ES-I3 (cell line): ENCODE results near the gene TARM1.

Source experiments
- H3K36me3 ChIP-seq: 2 replicates; pipeline ENCODE4 v1.6.1; 2013; ENCODE audit warnings: mild to moderate bottlenecking, low read length, control low read depth, moderate library complexity; ENCODE audit not compliant: insufficient read depth
- H3K4me1 ChIP-seq: 2 replicates; pipeline ENCODE4 v1.6.1; 2013; ENCODE audit warnings: mild to moderate bottlenecking, control low read depth, low read length; ENCODE audit not compliant: insufficient read depth
- H3K9ac ChIP-seq: 2 replicates; pipeline ENCODE4 v1.6.1; 2013; ENCODE audit warnings: low read depth, mild to moderate bottlenecking, low read length, moderate library complexity
- H3K9me3 ChIP-seq: 2 replicates; pipeline ENCODE4 v1.6.1; 2013; ENCODE audit warnings: mild to moderate bottlenecking, low read length, moderate library complexity; ENCODE audit not compliant: control insufficient read depth, insufficient read depth

Gene TARM1

GRCh38 chr19:54030895-54031586 is 50.1 kb downstream of the TARM1 start:
- Histone ChIP-seq H3K4me1 (peaks cover 18% of the 10 kb centered on the region), H3K9me3 (no peaks in the 10 kb centered on the region), H3K36me3 (no peaks in the 10 kb centered on the region), H3K9ac (no peak overlapping the region)

DNA sequence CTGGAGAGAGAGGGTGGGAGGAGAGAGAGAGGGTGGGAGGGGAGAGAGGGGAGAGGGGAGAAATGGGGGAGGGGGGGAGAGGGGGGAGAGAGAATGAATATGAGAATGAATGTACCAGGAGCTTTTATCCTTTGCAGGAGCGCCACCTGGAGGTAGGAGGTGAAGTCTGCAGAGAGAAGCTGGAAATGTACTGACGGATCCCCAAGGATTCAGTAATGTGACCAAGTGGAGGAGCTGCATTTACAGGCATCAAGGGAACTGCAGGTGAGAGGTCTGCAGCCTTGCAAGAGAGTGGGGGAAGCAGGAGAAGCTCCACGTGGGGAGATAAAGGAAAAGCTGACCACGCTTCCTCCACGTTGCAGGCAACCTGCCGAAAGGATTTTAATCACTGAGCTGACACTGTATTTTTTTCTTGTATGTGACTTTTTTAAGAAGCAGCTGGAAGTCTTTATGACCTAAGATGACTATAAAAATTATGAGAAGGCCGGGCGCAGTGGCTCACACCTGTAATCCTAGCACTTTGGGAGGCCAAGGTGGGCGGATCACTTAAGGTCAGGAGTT is 51.2 kb downstream of the TARM1 start:
- Histone ChIP-seq H3K4me1 (peaks cover 14% of the 10 kb centered on the region), H3K36me3 (no peaks in the 10 kb centered on the region), H3K9me3 (no peaks in the 10 kb centered on the region), H3K9ac (no peak overlapping the region)

- Histone ChIP-seq H3K9ac (no peak overlapping the region), H3K36me3 (no peaks in the 10 kb centered on the region), H3K4me1 (peaks cover 10% of the 10 kb centered on the region), H3K9me3 (no peaks in the 10 kb centered on the region)
Observed at GRCh38 chr19:54029301-54029700, 51.9 kb downstream of the TARM1 start.

DNA sequence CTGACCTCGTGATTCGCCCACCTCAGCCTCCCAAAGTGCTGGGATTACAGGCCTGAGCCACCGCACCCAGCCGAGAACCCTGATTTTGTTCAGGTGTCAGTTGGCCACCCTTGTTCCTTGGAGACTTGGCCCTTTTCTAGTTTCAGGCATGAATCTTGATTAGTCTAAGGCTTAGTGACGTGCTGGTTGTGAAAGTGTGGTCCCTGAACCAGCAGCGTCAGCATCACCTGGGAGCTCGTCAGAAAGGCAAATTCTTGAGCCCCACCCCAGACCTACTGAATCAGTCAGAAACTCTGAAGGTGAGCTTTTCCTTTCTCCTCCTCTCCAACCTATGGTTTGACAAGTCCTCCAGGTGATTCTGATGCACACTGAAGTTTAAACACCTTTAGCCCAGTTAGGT is 54.5 kb downstream of the TARM1 start:
- Histone ChIP-seq H3K9me3 (no peaks in the 10 kb centered on the region), H3K36me3 (no peaks in the 10 kb centered on the region), H3K4me1 (peaks cover 10% of the 10 kb centered on the region), H3K9ac (no peak overlapping the region)

DNA sequence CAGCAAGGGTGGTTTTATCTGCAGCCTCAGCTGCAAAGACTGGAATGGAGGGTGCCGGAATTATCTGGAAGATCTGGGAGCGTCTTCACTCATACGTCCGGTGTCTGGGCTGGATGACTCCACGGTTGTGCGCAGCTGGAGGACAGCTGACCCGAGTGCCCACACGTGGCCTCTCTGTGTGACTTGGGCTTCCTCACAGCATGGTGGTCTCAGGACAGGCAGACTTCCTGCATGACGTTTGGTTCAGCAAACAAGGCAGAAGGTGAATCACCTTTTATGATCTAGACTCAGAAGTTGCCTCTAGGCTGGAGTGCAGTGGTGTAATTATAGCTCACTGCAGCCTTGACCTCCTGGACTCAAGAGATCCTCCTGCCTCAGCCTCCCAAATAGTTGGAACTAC is 56.5 kb downstream of the TARM1 start:
- Histone ChIP-seq H3K36me3 (no peaks in the 10 kb centered on the region), H3K9ac (no peak overlapping the region), H3K4me1 (peaks cover 11% of the 10 kb centered on the region), H3K9me3 (no peaks in the 10 kb centered on the region)

DNA sequence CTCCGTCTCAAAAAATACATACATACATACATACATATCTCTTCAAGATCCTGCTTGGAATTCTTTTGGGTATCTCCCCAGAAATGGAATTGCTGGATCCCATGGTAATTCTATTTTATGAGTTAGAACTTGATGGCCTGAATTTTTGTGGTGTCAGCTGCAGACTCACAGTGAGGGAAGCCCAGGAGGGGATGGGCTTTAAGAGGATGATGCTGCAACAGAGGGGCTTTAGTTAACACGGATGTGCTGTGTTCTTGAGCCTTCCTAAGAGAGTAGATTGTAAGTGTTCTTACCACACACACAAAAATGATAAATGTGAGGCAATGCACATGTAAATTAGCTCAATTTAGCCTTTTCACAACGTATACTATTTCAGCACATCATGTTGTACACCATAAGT is 58.0 kb downstream of the TARM1 start:
- H3K36me3 ChIP-seq: no peaks in the 10 kb centered on the region
- H3K9me3 ChIP-seq: no peaks in the 10 kb centered on the region
- no peak overlapping the region for H3K9ac ChIP-seq
- peaks cover 12% of the 10 kb centered on the region for H3K4me1 ChIP-seq

DNA sequence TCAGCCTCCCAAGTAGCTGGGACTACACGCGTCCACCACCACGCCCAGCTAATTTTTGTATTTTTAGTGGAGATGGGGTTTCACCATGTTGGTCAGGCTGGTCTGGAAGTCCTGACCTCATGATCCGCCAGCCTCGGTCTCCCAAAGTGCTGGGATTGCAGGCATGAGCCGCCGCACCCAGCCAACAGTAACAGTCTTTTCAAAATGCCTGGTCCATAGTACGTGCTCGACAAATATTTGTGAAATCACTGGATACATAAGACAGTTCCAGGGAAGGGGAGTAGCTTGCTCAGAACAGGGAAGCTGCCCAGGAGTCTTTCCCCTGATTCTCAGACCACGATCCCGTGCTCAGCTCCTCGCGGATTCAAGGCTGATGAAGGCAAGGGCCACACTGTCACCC is 59.2 kb downstream of the TARM1 start:
- H3K4me1 ChIP-seq: peaks cover 12% of the 10 kb centered on the region
- H3K9ac ChIP-seq: no peak overlapping the region
- H3K9me3 ChIP-seq: no peaks in the 10 kb centered on the region
- no peaks in the 10 kb centered on the region for H3K36me3 ChIP-seq

DNA sequence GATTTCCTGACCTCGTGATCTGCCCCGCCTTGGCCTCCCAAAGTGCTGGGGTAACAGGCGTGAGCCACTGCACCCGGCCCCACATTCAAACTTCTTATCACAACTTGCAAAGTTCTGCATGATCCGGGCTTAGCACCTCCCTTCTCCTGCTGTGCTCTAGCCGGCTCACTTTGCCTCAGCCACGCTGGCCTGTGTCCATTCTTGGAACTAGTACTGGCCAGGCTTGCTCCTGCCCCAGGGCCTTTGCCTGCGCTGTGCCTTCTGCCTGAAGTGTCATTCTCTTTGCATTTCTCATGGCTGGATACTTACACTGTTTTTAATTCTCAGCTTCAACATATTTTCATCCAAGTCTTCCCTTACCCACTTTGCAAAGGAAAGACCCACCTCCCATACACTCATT is 59.8 kb downstream of the TARM1 start:
- H3K4me1 ChIP-seq: peaks cover 12% of the 10 kb centered on the region
- H3K9ac ChIP-seq: no peak overlapping the region

More for the DNA sequence above, 59.8 kb downstream of the TARM1 start:
- no peaks in the 10 kb centered on the region for H3K9me3 ChIP-seq
- no peaks in the 10 kb centered on the region for H3K36me3 ChIP-seq
